Measurements from ENCODE around the gene CES5A. TPM values are rescaled to one million over a fixed set of nuclear protein-coding genes. Genes with fewer than 3 reads are reported as not detected.

Gene CES5A
- total RNA-seq, 1 donor from 2014 or later: not detected

- no peak overlapping the region for H3K4me3 Mint-ChIP-seq
- peaks cover 18% of the 10 kb centered on the region for H3K9me3 Mint-ChIP-seq
- H3K27me3 Mint-ChIP-seq (ENCODE audit: insufficient read depth): peaks cover 4% of the 10 kb centered on the region
- no peaks in the 10 kb centered on the region for H3K36me3 Mint-ChIP-seq (ENCODE audit: low read depth)
- DNase-seq (ENCODE audit: low spot score): no peak
- no peaks in the 10 kb centered on the region for H3K4me1 Mint-ChIP-seq (ENCODE audit: low read depth)
- intact Hi-C loops (cut with micrococcal nuclease): no loop called here
- H3K27ac Mint-ChIP-seq: no peak overlapping the region
Measured at GRCh38 chr16:55906123-55906522, 30.9 kb upstream of the CES5A start.

GRCh38 chr16:55905651-55906050, 30.5 kb upstream of the CES5A start:
- Mint-ChIP-seq H3K36me3 (ENCODE audit: low read depth) (no peaks in the 10 kb centered on the region), H3K4me3 (no peak overlapping the region), H3K4me1 (ENCODE audit: low read depth) (no peaks in the 10 kb centered on the region), H3K9me3 (peaks cover 18% of the 10 kb centered on the region), H3K27me3 (ENCODE audit: insufficient read depth) (peaks cover 4% of the 10 kb centered on the region), H3K27ac (no peak overlapping the region)
- DNase-seq (ENCODE audit: low spot score): no peak
- intact Hi-C loops (cut with micrococcal nuclease): no loop called here

GRCh38 chr16:55901566-55902217, 26.5 kb upstream of the CES5A start:
- Mint-ChIP-seq H3K27me3 (ENCODE audit: insufficient read depth) (peaks cover 4% of the 10 kb centered on the region), H3K4me1 (ENCODE audit: low read depth) (no peaks in the 10 kb centered on the region), H3K36me3 (ENCODE audit: low read depth) (no peaks in the 10 kb centered on the region), H3K4me3 (no peak overlapping the region), H3K27ac (no peak overlapping the region), H3K9me3 (peaks cover 24% of the 10 kb centered on the region)
- intact Hi-C loops (cut with micrococcal nuclease): no loop called here
- no peak for DNase-seq (ENCODE audit: low spot score)

GRCh38 chr16:55900616-55901393, 25.6 kb upstream of the CES5A start:
- Mint-ChIP-seq H3K27me3 (ENCODE audit: insufficient read depth) (peaks cover 4% of the 10 kb centered on the region), H3K4me1 (ENCODE audit: low read depth) (no peaks in the 10 kb centered on the region)
- DNase-seq (ENCODE audit: low spot score): no peak

GRCh38 chr16:55899857-55900256, 24.7 kb upstream of the CES5A start:
- DNase-seq (ENCODE audit: low spot score): no peak
- Mint-ChIP-seq H3K4me3 (no peak overlapping the region), H3K27ac (no peak overlapping the region), H3K4me1 (ENCODE audit: low read depth) (no peaks in the 10 kb centered on the region), H3K9me3 (peaks cover 23% of the 10 kb centered on the region), H3K27me3 (ENCODE audit: insufficient read depth) (peaks cover 4% of the 10 kb centered on the region), H3K36me3 (ENCODE audit: low read depth) (no peaks in the 10 kb centered on the region)
- intact Hi-C loops (cut with micrococcal nuclease): no loop called here

More at GRCh38 chr16:55900616-55901393, 25.6 kb upstream of the CES5A start:
- Mint-ChIP-seq H3K36me3 (ENCODE audit: low read depth) (no peaks in the 10 kb centered on the region), H3K4me3 (no peak overlapping the region), H3K27ac (no peak overlapping the region), H3K9me3 (peaks cover 24% of the 10 kb centered on the region)
- intact Hi-C loops (cut with micrococcal nuclease): no loop called here

GRCh38 chr16:55898592-55898991, 23.4 kb upstream of the CES5A start:
- Mint-ChIP-seq H3K27me3 (ENCODE audit: insufficient read depth) (peaks cover under 1% of the 10 kb centered on the region), H3K27ac (no peak overlapping the region), H3K9me3 (peaks cover 13% of the 10 kb centered on the region), H3K4me3 (no peak overlapping the region), H3K36me3 (ENCODE audit: low read depth) (no peaks in the 10 kb centered on the region), H3K4me1 (ENCODE audit: low read depth) (no peaks in the 10 kb centered on the region)
- DNase-seq (ENCODE audit: low spot score): no peak
- intact Hi-C loops (cut with micrococcal nuclease): no loop called here

- intact Hi-C loops (cut with micrococcal nuclease): no loop called here
- no peak for DNase-seq (ENCODE audit: low spot score)
- H3K27me3 Mint-ChIP-seq (ENCODE audit: insufficient read depth): no peaks in the 10 kb centered on the region
Measured at GRCh38 chr16:55892821-55893220, 17.6 kb upstream of the CES5A start.

GRCh38 chr16:55889518-55889917, 14.3 kb upstream of the CES5A start:
- Mint-ChIP-seq H3K36me3 (ENCODE audit: low read depth) (no peaks in the 10 kb centered on the region), H3K9me3 (peaks cover 13% of the 10 kb centered on the region), H3K4me3 (no peak overlapping the region), H3K27ac (no peak overlapping the region), H3K4me1 (ENCODE audit: low read depth) (no peaks in the 10 kb centered on the region), H3K27me3 (ENCODE audit: insufficient read depth) (no peaks in the 10 kb centered on the region)
- intact Hi-C loops (cut with micrococcal nuclease): no loop called here
- DNase-seq (ENCODE audit: low spot score): no peak

More at GRCh38 chr16:55892821-55893220, 17.6 kb upstream of the CES5A start:
- H3K27ac Mint-ChIP-seq: no peak overlapping the region
- no peaks in the 10 kb centered on the region for H3K36me3 Mint-ChIP-seq (ENCODE audit: low read depth)
- peaks cover 13% of the 10 kb centered on the region for H3K9me3 Mint-ChIP-seq
- H3K4me1 Mint-ChIP-seq (ENCODE audit: low read depth): no peaks in the 10 kb centered on the region
- H3K4me3 Mint-ChIP-seq: no peak overlapping the region

- Mint-ChIP-seq H3K36me3 (ENCODE audit: low read depth) (no peaks in the 10 kb centered on the region), H3K4me3 (no peak overlapping the region), H3K4me1 (ENCODE audit: low read depth) (no peaks in the 10 kb centered on the region), H3K9me3 (peaks cover 10% of the 10 kb centered on the region), H3K27me3 (ENCODE audit: insufficient read depth) (no peaks in the 10 kb centered on the region), H3K27ac (no peak overlapping the region)
- no peak for DNase-seq (ENCODE audit: low spot score)
- intact Hi-C loops (cut with micrococcal nuclease): no loop called here
Measured at GRCh38 chr16:55888546-55888945, 13.4 kb upstream of the CES5A start.

GRCh38 chr16:55876854-55877253, 1.7 kb upstream of the CES5A start:
- DNase-seq (ENCODE audit: low spot score): no peak

GRCh38 chr16:55873122-55873521, 2.1 kb downstream of the CES5A start:
- no peaks in the 10 kb centered on the region for H3K9me3 Mint-ChIP-seq
- intact Hi-C loops (cut with micrococcal nuclease): no loop called here
- peaks cover 3% of the 10 kb centered on the region for H3K27me3 Mint-ChIP-seq (ENCODE audit: insufficient read depth)
- H3K36me3 Mint-ChIP-seq (ENCODE audit: low read depth): no peaks in the 10 kb centered on the region
- no peaks in the 10 kb centered on the region for H3K4me1 Mint-ChIP-seq (ENCODE audit: low read depth)
- H3K27ac Mint-ChIP-seq: no peak overlapping the region
- no peak overlapping the region for H3K4me3 Mint-ChIP-seq
- no peak for DNase-seq (ENCODE audit: low spot score)

More at GRCh38 chr16:55876854-55877253, 1.7 kb upstream of the CES5A start:
- Mint-ChIP-seq H3K4me3 (no peak overlapping the region), H3K9me3 (no peaks in the 10 kb centered on the region), H3K27ac (no peak overlapping the region), H3K27me3 (ENCODE audit: insufficient read depth) (no peaks in the 10 kb centered on the region), H3K36me3 (ENCODE audit: low read depth) (no peaks in the 10 kb centered on the region), H3K4me1 (ENCODE audit: low read depth) (no peaks in the 10 kb centered on the region)
- intact Hi-C loops (cut with micrococcal nuclease): no loop called here

GRCh38 chr16:55872130-55872529, 3.0 kb downstream of the CES5A start:
- H3K9me3 Mint-ChIP-seq: no peaks in the 10 kb centered on the region
- H3K27ac Mint-ChIP-seq: no peak overlapping the region
- H3K36me3 Mint-ChIP-seq (ENCODE audit: low read depth): no peaks in the 10 kb centered on the region
- intact Hi-C loops (cut with micrococcal nuclease): no loop called here
- no peak for DNase-seq (ENCODE audit: low spot score)
- H3K27me3 Mint-ChIP-seq (ENCODE audit: insufficient read depth): peaks cover 3% of the 10 kb centered on the region
- H3K4me1 Mint-ChIP-seq (ENCODE audit: low read depth): no peaks in the 10 kb centered on the region
- no peak overlapping the region for H3K4me3 Mint-ChIP-seq

- no peak for DNase-seq (ENCODE audit: low spot score)
- Mint-ChIP-seq H3K9me3 (no peaks in the 10 kb centered on the region), H3K4me1 (ENCODE audit: low read depth) (no peaks in the 10 kb centered on the region), H3K4me3 (no peak overlapping the region), H3K36me3 (ENCODE audit: low read depth) (no peaks in the 10 kb centered on the region), H3K27me3 (ENCODE audit: insufficient read depth) (peaks cover 3% of the 10 kb centered on the region), H3K27ac (no peak overlapping the region)
- intact Hi-C loops (cut with micrococcal nuclease): no loop called here
Measured at GRCh38 chr16:55871411-55872038, 3.6 kb downstream of the CES5A start.
